Right atrium auricular region (tissue), 2 donors: ENCODE measurements around the gene ZNF668. TPM values are rescaled to one million over a fixed set of nuclear protein-coding genes. Genes with fewer than 3 reads are reported as not detected.
A peak's percentile ranks its signal among the peaks of the same experiment; 100 is the strongest.

Source experiments
- DNase-seq: peaks from one replicate; pipeline ENCODE4 v3.0.0-alpha.2; 2019; ENCODE audit warnings: low spot score
- H3K27ac ChIP-seq, 2 donors: fragments of 200-600 bp; sonication (generic); 1 replicate in 1 of 2; 2 replicates in 1 of 2; pipeline ENCODE4 v1.5.1; 2016 to 2019
- H3K27me3 ChIP-seq, 2 donors: fragments of 200-600 bp; sonication (generic); one replicate each; pipeline versions ENCODE4 v1.5.1 to v1.6.0; 2017 to 2019
- H3K36me3 ChIP-seq: fragments of 200-600 bp; sonication (generic); one replicate; pipeline ENCODE4 v1.5.1; 2016
- H3K4me1 ChIP-seq, 2 donors: fragments of 200-600 bp; sonication (generic); one replicate each; pipeline versions ENCODE4 v1.5.1 to v1.6.0; 2017 to 2019
- H3K4me3 ChIP-seq, 2 donors: fragments of 200-600 bp; sonication (generic); 1 replicate in 1 of 2; 2 replicates in 1 of 2; pipeline ENCODE4 v1.5.1; 2017 to 2019; ENCODE audit warnings: mild to moderate bottlenecking in 1 of 2, moderate library complexity in 1 of 2
- H3K9me3 ChIP-seq, 2 donors: fragments of 200-600 bp; sonication (generic); one replicate each; pipeline ENCODE4 v1.5.1; 2019
- total RNA-seq, 2 donors: library from RNA; depleted of rRNA; stranded (reverse); fragments of >200 nt; gene quantifications; one replicate each; pipeline ENCODE4 v1.1.0, GENCODE V29; 2016
- TF ChIP-seq, protein P1 (sequence below), 2 donors: fragments of 200-600 bp; sonication (generic); IDR thresholded peaks; one replicate each; pipeline ENCODE4 v1.5.1; 2019; ENCODE audit warnings: antibody characterized with exemption in 2 of 2

ZNF668 gene
- total RNA-seq, 2 donors from 2014 or later = 7.4 to 9.2 TPM

DNA sequence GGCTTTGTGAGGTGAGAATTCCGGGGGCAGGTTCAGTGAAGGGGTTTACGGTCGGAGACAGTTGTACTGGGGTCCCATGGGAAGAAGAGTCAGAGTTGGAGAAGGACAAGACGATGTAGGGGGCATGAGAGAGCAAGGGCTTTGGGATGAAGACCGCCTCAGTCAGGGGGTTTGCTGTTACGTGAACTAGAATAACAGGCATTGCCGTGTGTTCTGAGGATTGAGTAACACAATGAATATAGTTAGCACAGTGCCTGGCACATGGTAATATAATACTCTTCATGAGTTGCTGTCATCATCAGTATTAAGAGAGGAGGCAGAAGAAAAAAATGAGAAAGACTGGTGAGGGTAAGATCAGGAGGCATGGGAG lies 759 bp upstream of the ZNF668 start:
- Histone ChIP-seq H3K4me1 (peaks cover 0 to 27% of the 10 kb centered on the region in 2 donors), H3K9me3 (no peaks in the 10 kb centered on the region), H3K27me3 (no peaks in the 10 kb centered on the region), H3K27ac (peak overlapping the region; percentile 92 to 94), H3K36me3 (peaks cover 35% of the 10 kb centered on the region), H3K4me3 (peak overlapping the region; percentile 96 to 98)
- TF ChIP-seq, protein P1, sequence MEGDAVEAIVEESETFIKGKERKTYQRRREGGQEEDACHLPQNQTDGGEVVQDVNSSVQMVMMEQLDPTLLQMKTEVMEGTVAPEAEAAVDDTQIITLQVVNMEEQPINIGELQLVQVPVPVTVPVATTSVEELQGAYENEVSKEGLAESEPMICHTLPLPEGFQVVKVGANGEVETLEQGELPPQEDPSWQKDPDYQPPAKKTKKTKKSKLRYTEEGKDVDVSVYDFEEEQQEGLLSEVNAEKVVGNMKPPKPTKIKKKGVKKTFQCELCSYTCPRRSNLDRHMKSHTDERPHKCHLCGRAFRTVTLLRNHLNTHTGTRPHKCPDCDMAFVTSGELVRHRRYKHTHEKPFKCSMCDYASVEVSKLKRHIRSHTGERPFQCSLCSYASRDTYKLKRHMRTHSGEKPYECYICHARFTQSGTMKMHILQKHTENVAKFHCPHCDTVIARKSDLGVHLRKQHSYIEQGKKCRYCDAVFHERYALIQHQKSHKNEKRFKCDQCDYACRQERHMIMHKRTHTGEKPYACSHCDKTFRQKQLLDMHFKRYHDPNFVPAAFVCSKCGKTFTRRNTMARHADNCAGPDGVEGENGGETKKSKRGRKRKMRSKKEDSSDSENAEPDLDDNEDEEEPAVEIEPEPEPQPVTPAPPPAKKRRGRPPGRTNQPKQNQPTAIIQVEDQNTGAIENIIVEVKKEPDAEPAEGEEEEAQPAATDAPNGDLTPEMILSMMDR (IDR thresholded peaks at IDR 0.05) = no peak
- no peak for DNase-seq

DNA sequence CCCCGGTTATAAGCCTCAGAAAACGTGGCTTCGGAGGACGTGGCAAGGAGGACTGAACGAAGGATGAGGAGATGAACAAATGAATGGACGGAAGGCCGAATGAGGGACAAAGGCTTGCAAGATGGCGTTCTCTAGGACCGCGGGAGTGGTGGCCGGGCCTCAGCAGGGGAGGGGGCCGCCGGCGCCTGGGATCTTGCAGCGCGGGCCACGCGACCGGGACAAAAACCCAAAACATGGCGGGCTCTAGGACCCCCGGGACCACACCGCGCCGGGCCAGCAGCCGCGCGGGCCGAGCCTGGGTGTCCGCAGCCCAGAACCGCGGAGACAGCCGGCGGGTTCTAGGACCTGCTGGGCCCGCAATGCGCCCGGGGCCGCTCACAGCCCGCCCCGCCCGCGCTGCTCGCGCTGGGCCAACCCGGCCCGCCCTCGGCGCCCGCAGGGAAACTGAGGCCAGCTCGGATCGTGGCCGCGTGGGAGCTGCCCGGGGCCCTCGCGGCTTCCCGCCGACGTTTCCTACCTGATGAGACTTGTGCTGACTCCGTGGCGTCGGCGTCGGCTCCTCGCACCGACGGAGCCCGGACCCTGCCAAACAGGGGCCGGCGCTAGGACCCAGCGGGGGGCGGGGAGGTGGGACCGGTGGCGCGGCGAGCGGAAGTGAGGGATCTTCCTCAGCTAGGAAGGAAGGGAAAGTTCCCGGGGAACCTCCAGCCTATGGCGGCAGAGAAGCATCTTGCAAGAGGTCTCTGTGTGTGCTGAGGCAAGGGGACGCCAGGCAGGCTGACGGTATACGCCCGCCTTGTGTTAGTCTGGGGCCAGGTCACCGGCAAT lies 684 bp downstream of the ZNF668 start:
- TF ChIP-seq, protein P1 (IDR thresholded peaks at IDR 0.05) = no peak
- Histone ChIP-seq H3K4me3 (peak overlapping the region; percentile 96 to 98), H3K4me1 (peaks cover 0 to 27% of the 10 kb centered on the region in 2 donors), H3K27ac (peak overlapping the region; percentile 92 to 94), H3K36me3 (peaks cover 20% of the 10 kb centered on the region), H3K27me3 (no peaks in the 10 kb centered on the region), H3K9me3 (no peaks in the 10 kb centered on the region)
- peak; percentile 89 for DNase-seq

DNA sequence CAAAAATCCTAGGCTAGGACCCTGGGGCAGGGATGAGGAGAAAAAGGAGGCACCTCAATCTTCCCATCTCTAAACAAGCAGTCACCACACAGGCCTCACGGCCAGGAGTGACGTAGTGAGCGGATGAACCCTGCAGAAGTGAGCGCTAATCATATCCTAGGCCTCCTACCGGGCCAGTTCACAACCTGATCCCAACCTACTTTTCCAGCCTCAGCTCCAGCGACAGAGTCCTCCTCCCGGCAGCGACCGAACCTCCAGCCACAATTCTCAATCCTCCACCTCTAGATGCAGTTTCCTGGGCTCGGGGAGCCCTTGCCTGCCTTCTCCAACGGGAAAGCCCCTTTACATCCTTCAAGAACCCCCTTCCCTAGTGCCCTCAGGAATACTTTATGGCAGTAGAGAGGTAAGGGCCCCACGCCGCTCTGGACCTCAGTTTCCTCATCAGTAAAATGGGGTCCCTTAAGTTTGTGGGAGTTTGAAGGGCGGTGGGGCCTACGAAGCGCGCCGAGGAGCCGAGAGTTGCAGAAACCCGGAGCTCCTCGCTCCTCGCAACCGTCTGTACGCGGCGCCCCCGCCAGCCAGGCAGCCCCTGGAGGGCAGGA lies 1.4 kb downstream of the ZNF668 start:
- Histone ChIP-seq H3K27ac (peak overlapping the region; percentile 92 to 94), H3K36me3 (peaks cover 13% of the 10 kb centered on the region), H3K9me3 (no peaks in the 10 kb centered on the region), H3K27me3 (no peaks in the 10 kb centered on the region), H3K4me1 (peaks cover 0 to 27% of the 10 kb centered on the region in 2 donors), H3K4me3 (peak overlapping the region; percentile 96 to 98)
- no peak for DNase-seq
- TF ChIP-seq, protein P1 (IDR thresholded peaks at IDR 0.05) = no peak

DNA sequence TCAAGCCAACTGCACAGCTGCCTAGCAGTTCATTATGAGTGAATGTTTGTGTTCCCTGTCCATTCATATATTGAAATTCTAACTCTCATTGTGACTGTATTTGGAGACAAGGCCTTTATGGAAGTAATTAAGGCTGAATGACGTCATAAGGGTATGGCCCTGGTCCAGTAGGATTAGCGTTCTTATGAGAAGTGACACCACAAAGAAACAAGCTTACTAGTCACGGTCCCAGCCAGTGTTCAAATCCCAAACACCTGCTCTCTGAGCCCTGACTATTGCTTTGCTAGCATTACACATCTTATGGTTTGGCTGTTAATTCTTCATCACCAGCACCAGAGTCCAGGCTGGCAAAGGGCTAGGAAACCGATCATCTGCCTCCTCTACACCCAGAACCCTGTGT lies 2.2 kb downstream of the ZNF668 start:
- peak overlapping the region in 1 of 2 donors; percentile 92 for H3K27ac ChIP-seq

DNA sequence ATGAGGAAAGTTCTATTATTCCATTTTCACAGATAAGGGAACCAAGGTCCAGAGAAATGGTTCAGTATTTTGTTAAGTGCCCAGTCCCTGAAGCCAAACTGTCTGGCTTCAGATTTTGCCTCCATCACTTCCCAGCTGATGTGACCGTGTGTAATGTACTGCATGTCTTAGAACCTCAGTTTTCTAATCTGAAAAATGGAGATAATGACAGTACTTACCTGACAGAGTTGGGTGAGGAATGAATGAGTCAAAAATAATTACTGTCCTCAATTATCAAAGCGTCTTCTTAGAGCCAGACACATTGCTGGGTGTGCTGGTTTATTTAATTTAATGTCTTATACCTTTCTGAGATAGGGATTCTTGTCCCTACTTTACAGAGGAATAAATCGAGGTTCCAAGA lies 6.7 kb downstream of the ZNF668 start:
- TF ChIP-seq, protein P1 (IDR thresholded peaks at IDR 0.05) = no peak
- Histone ChIP-seq H3K27ac (no peak overlapping the region), H3K9me3 (no peaks in the 10 kb centered on the region), H3K27me3 (no peaks in the 10 kb centered on the region), H3K36me3 (peaks cover 4% of the 10 kb centered on the region), H3K4me3 (no peak overlapping the region), H3K4me1 (peaks cover 0 to 24% of the 10 kb centered on the region in 2 donors)
- no peak for DNase-seq

More for the DNA sequence above, 2.2 kb downstream of the ZNF668 start:
- Histone ChIP-seq H3K4me1 (peaks cover 0 to 27% of the 10 kb centered on the region in 2 donors), H3K27me3 (no peaks in the 10 kb centered on the region), H3K9me3 (no peaks in the 10 kb centered on the region), H3K36me3 (peaks cover 5% of the 10 kb centered on the region), H3K4me3 (no peak overlapping the region)
- TF ChIP-seq, protein P1 (IDR thresholded peaks at IDR 0.05) = no peak
- no peak for DNase-seq
